Measurements from ENCODE around the gene RPS6KA1. TPM values are rescaled to one million over a fixed set of nuclear protein-coding genes. Genes with fewer than 3 reads are reported as not detected.
A peak's percentile ranks its signal among the peaks of the same experiment; 100 is the strongest.

RPS6KA1 gene
- total and polyA plus RNA-seq, 2 of the 13 experiments (the other 11 are each of a cell fraction or from before 2014, with no cell fraction given) = 19.6 to 24.2 TPM

DNA sequence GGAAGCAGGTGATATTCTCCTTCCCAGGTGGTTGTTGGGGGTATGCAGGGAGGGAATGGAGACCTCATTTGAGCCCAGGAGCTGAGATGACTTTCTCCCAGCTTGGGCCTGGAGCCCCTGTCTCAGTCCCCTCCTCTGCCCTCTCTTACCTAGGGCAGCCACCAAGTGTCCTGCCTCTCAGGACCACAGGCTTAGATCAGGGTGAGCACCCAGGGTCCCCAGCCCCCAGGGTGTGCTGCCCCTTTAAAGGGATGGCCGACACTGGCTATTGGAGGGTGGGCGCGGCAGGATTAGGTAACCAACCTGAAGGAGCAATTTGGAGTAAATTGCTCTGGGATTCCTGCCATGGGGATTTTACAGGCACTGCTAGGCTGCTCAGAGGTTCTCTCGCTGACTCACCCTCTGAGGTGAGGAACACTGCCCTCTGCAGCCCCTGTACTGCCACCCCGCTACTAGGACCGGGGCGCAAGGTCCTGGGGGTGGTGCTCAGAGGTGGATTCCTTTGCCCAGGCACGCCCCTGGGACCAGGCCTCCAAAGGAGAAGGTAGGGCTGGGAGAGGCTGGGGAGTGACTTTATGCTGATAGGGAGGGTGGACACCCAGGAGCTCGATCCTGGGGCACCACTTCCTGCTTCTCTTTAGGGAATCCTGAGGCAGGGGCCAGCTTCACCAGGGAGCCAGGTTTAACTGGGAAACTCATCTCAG is 1.5 kb downstream of the RPS6KA1 start (continued):
- TF ChIP-seq ZSCAN9 (CRISPR knock-in tag; IDR thresholded peaks at IDR 0.05; ENCODE audit: borderline replicate concordance) = no peak
- TF ChIP-seq TRIM24 (CRISPR knock-in tag; IDR thresholded peaks at IDR 0.05) = no peak
- TF ChIP-seq MIXL1 (CRISPR knock-in tag; IDR thresholded peaks at IDR 0.05) = 0 out of 2 replicates have a peak, but pooled peaks have one; percentile 35
- TF ChIP-seq, protein P1, sequence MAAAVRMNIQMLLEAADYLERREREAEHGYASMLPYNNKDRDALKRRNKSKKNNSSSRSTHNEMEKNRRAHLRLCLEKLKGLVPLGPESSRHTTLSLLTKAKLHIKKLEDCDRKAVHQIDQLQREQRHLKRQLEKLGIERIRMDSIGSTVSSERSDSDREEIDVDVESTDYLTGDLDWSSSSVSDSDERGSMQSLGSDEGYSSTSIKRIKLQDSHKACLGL (CRISPR knock-in tag; IDR thresholded peaks at IDR 0.05) = no peak
- TF ChIP-seq ZFP37 (CRISPR knock-in tag; IDR thresholded peaks at IDR 0.05; ENCODE audit: borderline replicate concordance) = no peak
- TF ChIP-seq ADNP (CRISPR knock-in tag; IDR thresholded peaks at IDR 0.05) = no peak
- TF ChIP-seq ATF7-NPFF (CRISPR knock-in tag; IDR thresholded peaks at IDR 0.05; ENCODE audit: low read depth) = no peak
- TF ChIP-seq BHLHE40 (IDR thresholded peaks at IDR 0.05; ENCODE audit: low read length) = no peak
- no peak for TF ChIP-seq RBFOX2 (IDR thresholded peaks at IDR 0.05; ENCODE audit: low read depth, low read length)
- no peak for TF ChIP-seq ZNF12 (CRISPR knock-in tag; IDR thresholded peaks at IDR 0.05)
- no peak for TF ChIP-seq ZNF317 (CRISPR knock-in tag; IDR thresholded peaks at IDR 0.05)
- TF ChIP-seq ATAD3A (CRISPR knock-in tag; IDR thresholded peaks at IDR 0.05) = no peak
- TF ChIP-seq IRF2 (CRISPR knock-in tag; IDR thresholded peaks at IDR 0.05) = no peak
- no peak for TF ChIP-seq MED13 (CRISPR knock-in tag; IDR thresholded peaks at IDR 0.05)
- TF ChIP-seq ZNF775 (CRISPR knock-in tag; IDR thresholded peaks at IDR 0.05; ENCODE audit: borderline replicate concordance) = no peak
- no peak for TF ChIP-seq ZNF333 (CRISPR knock-in tag; IDR thresholded peaks at IDR 0.05; ENCODE audit: borderline replicate concordance)
- no peak for TF ChIP-seq ZSCAN20 (CRISPR knock-in tag; IDR thresholded peaks at IDR 0.05; ENCODE audit: borderline replicate concordance)
- no peak for TF ChIP-seq ZNF773 (CRISPR knock-in tag; IDR thresholded peaks at IDR 0.05; ENCODE audit: borderline replicate concordance)
- peak; percentile 78 for TF ChIP-seq JUND (CRISPR knock-in tag; IDR thresholded peaks at IDR 0.05)
- no peak for TF ChIP-seq PHB2 (IDR thresholded peaks at IDR 0.05; ENCODE audit: partially characterized antibody)
- TF ChIP-seq, protein P2, sequence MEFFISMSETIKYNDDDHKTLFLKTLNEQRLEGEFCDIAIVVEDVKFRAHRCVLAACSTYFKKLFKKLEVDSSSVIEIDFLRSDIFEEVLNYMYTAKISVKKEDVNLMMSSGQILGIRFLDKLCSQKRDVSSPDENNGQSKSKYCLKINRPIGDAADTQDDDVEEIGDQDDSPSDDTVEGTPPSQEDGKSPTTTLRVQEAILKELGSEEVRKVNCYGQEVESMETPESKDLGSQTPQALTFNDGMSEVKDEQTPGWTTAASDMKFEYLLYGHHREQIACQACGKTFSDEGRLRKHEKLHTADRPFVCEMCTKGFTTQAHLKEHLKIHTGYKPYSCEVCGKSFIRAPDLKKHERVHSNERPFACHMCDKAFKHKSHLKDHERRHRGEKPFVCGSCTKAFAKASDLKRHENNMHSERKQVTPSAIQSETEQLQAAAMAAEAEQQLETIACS (CRISPR knock-in tag; IDR thresholded peaks at IDR 0.05) = no peak
- no peak for TF ChIP-seq TMF1 (CRISPR knock-in tag; IDR thresholded peaks at IDR 0.05; ENCODE audit: low read depth)
- TF ChIP-seq, protein P3, sequence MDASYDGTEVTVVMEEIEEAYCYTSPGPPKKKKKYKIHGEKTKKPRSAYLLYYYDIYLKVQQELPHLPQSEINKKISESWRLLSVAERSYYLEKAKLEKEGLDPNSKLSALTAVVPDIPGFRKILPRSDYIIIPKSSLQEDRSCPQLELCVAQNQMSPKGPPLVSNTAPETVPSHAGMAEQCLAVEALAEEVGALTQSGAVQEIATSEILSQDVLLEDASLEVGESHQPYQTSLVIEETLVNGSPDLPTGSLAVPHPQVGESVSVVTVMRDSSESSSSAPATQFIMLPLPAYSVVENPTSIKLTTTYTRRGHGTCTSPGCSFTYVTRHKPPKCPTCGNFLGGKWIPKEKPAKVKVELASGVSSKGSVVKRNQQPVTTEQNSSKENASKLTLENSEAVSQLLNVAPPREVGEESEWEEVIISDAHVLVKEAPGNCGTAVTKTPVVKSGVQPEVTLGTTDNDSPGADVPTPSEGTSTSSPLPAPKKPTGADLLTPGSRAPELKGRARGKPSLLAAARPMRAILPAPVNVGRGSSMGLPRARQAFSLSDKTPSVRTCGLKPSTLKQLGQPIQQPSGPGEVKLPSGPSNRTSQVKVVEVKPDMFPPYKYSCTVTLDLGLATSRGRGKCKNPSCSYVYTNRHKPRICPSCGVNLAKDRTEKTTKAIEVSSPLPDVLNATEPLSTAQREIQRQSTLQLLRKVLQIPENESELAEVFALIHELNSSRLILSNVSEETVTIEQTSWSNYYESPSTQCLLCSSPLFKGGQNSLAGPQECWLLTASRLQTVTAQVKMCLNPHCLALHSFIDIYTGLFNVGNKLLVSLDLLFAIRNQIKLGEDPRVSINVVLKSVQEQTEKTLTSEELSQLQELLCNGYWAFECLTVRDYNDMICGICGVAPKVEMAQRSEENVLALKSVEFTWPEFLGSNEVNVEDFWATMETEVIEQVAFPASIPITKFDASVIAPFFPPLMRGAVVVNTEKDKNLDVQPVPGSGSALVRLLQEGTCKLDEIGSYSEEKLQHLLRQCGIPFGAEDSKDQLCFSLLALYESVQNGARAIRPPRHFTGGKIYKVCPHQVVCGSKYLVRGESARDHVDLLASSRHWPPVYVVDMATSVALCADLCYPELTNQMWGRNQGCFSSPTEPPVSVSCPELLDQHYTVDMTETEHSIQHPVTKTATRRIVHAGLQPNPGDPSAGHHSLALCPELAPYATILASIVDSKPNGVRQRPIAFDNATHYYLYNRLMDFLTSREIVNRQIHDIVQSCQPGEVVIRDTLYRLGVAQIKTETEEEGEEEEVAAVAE (CRISPR knock-in tag; IDR thresholded peaks at IDR 0.05; ENCODE audit: borderline replicate concordance) = no peak
- TF ChIP-seq RELA (CRISPR knock-in tag; IDR thresholded peaks at IDR 0.05) = no peak
- no peak for TF ChIP-seq HIVEP1 (CRISPR knock-in tag; IDR thresholded peaks at IDR 0.05)
- peak; percentile 51; the same call in 1 of the 2 replicates for TF ChIP-seq ZNF501 (CRISPR knock-in tag; IDR thresholded peaks at IDR 0.05)
